Mononuclear cell (primary cell): Measurements from ENCODE around the gene RNF146. TPM values are rescaled to one million over a fixed set of nuclear protein-coding genes. Genes with fewer than 3 reads are reported as not detected.
"Not testable (repeated sequence)": the region's sequence is repeated elsewhere in the genome, so short reads cannot be mapped to it uniquely, and the experiment has no call there.

Experiments used
- H3K27me3 ChIP-seq: 2 replicates; pipeline ENCODE4 v1.6.0; 2011; ENCODE audit warnings: low read length, control low read depth; ENCODE audit not compliant: insufficient read depth
- H3K4me1 ChIP-seq: 2 replicates; pipeline ENCODE4 v1.5.1; 2011; ENCODE audit warnings: mild to moderate bottlenecking, low read length, control low read depth; ENCODE audit not compliant: insufficient read depth
- H3K4me3 ChIP-seq: 2 replicates; pipeline ENCODE4 v1.5.1; 2011; ENCODE audit warnings: mild to moderate bottlenecking, low read length, moderate library complexity
- H3K9me3 ChIP-seq: 2 replicates; pipeline ENCODE4 v1.5.1; 2011; ENCODE audit warnings: low read depth, mild to moderate bottlenecking, control low read depth, low read length
- total RNA-seq: library from RNA; depleted of rRNA; stranded (reverse); fragments of >200 nt; gene quantifications from one replicate; pipeline ENCODE4 v1.2.3, GENCODE V29; 2012

The RNF146 gene
- total RNA-seq, result 21.3 TPM

GRCh38 chr6:127266178-127266891 lies at the start of gene RNF146:
TSS of gene RNF146 (plus strand) at chr6:127266864. CDS start at chr6:127280339, 13,475 bp downstream.
- H3K4me3 ChIP-seq, result peak within 1 kb of the TSS; percentile 84
- no peaks in the 10 kb centered on the region for H3K9me3 ChIP-seq
- H3K4me1 ChIP-seq, result peaks cover 24% of the 10 kb centered on the region
- no peaks in the 10 kb centered on the region for H3K27me3 ChIP-seq

- no peaks in the 10 kb centered on the region for H3K9me3 ChIP-seq
- H3K4me3 ChIP-seq, result no peak overlapping the region
- H3K27me3 ChIP-seq, result peaks cover 4% of the 10 kb centered on the region
- H3K4me1 ChIP-seq, result no peaks in the 10 kb centered on the region
Measured at GRCh38 chr6:127219869-127220268, 46.8 kb upstream of the RNF146 start.

DNA sequence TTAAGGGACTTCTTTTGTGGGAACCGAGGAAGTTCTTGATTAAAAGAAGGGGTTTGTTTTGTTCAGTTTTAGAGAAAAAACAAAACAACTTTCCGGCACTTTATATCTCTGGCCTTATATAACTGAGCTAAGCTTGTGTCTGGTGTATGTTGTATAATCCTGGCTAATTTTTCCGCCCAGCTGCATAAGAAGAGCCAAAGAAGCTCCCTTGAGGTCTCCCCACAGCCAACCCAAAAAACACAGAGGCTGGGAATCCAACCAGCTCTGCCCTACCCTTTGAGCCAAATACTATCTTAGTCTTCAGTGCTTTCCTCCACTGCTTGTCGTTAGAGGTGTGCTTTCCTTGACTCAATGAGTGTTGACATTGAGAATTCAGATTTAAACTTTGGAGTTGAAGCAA lies 45.5 kb upstream of the RNF146 start:
- H3K9me3 ChIP-seq, result no peaks in the 10 kb centered on the region

DNA sequence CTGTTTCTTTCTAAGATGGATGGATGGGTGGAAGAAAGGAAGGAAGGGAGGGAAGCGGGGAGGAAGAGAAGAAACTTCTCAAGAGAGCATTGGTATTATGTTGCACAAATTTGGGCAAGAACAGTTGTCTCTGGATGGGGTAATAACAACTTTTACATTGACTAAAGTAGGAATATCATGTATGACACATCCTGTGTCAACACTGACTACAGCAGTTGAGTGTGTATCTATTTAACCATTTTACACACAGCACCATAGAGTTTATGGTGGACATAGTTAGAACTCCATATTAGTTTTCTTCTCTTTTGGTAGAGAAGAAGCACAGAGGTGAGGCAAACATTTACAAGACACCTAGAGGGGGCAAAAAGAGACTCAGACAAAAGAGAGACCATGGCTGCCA lies 44.2 kb upstream of the RNF146 start:
- H3K4me3 ChIP-seq, result no peak overlapping the region
- no peaks in the 10 kb centered on the region for H3K4me1 ChIP-seq
- H3K9me3 ChIP-seq, result no peaks in the 10 kb centered on the region
- peaks cover 4% of the 10 kb centered on the region for H3K27me3 ChIP-seq

More for the DNA sequence above, 45.5 kb upstream of the RNF146 start:
- Histone ChIP-seq H3K4me1 (no peaks in the 10 kb centered on the region), H3K4me3 (no peak overlapping the region), H3K27me3 (peaks cover 4% of the 10 kb centered on the region)

DNA sequence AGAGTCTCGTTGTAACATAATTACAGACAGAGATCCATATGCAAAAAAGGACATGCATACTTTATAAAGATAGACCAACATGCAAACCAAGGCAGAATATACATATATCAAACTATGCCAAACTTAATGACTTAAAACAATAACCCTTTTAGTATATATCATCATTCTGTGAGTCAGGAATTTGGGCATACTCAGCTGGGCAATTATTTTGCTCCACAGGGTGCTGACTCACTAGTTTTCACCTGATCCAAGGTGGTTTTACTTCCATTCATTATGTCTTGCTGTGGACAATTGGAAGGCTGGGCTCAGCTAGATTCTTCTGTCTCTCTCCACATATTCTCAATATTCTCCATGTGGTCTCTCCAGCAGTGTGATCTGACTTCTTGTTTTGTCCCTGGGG lies 41.2 kb upstream of the RNF146 start:
- no peaks in the 10 kb centered on the region for H3K9me3 ChIP-seq

DNA sequence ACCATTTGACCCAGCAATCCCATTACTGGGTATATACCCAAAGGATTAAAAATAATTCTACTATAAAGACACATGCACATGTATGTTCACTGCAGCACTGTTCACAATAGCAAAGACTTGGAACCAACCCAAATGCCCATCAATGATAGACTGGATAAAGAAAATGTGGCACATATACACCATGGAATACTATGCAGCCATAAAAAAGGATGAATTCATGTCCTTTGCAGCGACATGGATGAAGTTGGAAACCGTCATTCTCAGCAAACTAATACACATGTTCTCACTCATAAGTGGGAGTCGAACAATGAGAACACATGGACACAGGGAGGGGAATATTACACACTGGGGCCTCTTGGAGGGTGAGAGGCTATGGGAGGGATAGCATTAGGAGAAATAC lies 32.8 kb upstream of the RNF146 start:
- not testable (repeated sequence) for H3K27me3 ChIP-seq, H3K9me3 ChIP-seq, H3K4me3 ChIP-seq, H3K4me1 ChIP-seq

More for the DNA sequence above, 41.2 kb upstream of the RNF146 start:
- no peak overlapping the region for H3K4me3 ChIP-seq
- H3K4me1 ChIP-seq, result no peaks in the 10 kb centered on the region
- H3K27me3 ChIP-seq, result peaks cover 4% of the 10 kb centered on the region

GRCh38 chr6:127243501-127243900 lies 23.2 kb upstream of the RNF146 start:
- no peaks in the 10 kb centered on the region for H3K4me1 ChIP-seq
- no peaks in the 10 kb centered on the region for H3K9me3 ChIP-seq
- H3K4me3 ChIP-seq, result no peak overlapping the region
- H3K27me3 ChIP-seq, result peaks cover 3% of the 10 kb centered on the region

DNA sequence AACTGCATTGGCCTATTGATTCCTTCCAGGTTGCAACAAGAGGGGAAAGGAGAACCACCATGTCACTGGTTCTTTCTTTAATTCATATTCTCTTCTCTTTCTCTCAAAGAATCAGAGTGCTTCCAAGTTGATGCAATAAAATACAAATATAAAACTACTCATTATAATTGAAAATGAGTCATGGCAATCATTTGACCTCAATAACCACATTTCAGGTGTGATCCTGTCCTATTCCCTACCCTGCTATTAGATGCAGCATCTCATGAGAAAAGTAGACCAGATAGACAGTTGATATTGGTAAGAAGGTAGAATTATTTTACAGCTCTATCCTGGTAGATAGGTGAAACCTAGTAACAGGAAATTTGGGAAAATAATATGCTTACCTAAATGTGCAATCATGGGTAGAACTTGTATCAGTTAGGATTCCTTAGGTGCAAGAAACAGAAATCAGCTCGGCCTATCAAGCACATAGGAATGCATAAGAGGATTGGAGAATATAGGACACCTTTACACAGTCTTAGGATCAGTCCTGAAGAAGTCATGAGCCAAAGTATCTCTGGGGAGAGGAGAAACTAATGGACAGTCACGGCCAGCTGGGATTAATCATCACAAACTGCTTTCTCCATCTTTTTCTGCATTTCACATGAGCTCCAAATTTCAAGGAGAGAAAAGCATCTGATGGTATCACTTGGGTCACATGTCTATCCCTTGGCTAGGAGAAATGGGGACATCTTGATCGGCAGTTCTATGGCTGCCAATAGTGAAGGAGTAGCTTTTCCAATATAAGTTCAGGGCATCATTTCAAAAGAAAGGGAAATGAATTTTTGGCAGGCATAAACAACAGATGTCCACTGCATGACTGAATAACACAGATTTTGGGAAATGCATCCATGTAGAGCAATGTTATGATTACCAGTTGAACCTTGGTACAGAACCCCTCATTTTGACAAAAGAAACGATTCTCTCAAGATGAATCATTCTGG lies 19.3 kb upstream of the RNF146 start:
- no peaks in the 10 kb centered on the region for H3K9me3 ChIP-seq
- H3K27me3 ChIP-seq, result peaks cover 4% of the 10 kb centered on the region
- no peak overlapping the region for H3K4me3 ChIP-seq
- H3K4me1 ChIP-seq, result no peaks in the 10 kb centered on the region

DNA sequence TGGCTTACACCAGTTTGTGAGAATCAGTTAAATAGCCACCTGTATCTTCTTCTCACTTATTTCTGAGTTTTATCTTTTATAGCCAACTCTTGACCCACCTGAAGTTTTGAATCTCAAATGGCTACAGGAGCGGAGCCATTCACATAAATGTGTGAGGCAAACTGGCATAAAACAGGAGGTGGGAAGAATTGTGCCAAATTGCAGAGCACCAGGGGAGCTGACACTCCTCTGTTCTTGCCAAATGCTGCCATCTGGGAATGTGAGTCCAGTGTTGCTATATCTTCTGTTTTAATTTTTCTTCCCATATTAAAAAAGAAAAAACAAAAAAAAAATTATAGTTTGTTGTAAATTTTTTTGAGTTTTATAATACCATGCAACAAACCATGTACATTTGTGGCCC lies 17.0 kb upstream of the RNF146 start:
- no peak overlapping the region for H3K4me3 ChIP-seq
- H3K9me3 ChIP-seq, result no peaks in the 10 kb centered on the region
- peaks cover 4% of the 10 kb centered on the region for H3K27me3 ChIP-seq
- no peaks in the 10 kb centered on the region for H3K4me1 ChIP-seq

DNA sequence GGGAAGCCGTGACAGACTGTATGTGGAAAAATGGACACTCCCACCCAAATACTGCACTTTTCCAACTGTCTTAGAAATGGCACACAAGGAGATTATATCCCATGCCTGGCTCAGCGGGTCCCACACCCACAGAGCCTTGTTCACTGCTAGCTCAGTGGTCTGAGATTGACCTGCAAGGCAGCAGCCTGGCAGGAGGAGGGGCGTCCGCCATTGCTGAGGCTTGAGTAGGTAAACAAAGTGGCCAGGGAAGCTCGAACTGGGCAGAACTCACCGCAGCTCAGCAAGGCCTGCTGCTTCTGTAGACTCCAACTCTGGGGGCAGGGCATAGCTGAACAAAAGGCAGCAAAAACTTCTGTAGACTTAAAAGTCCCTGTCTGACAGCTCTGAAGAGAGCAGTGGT lies 11.4 kb upstream of the RNF146 start:
- H3K4me1 ChIP-seq, result no peaks in the 10 kb centered on the region
- no peaks in the 10 kb centered on the region for H3K9me3 ChIP-seq

DNA sequence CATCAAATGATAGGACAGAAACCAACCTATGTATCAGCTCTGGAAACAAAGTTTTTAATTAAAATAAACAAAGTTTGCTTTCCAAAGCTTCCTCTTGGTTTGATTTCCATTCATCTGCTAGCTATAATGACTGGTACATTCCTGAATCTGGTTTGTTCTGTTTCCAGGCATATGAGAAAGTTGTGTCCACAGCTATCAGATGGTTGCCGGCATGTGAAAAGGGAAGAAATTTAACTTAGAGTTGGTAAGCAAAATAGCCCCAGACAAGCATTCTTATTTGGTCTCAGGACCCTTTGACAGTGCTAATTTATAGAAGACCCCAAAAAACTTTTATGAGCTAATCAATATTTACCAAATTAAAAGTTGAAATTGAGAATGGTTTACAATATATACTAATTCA lies 3.8 kb upstream of the RNF146 start:
- H3K4me1 ChIP-seq, result peaks cover 8% of the 10 kb centered on the region
- H3K4me3 ChIP-seq, result no peak overlapping the region
- H3K9me3 ChIP-seq, result no peaks in the 10 kb centered on the region
- no peaks in the 10 kb centered on the region for H3K27me3 ChIP-seq

More for the DNA sequence above, 11.4 kb upstream of the RNF146 start:
- H3K4me3 ChIP-seq, result no peak overlapping the region
- H3K27me3 ChIP-seq, result no peaks in the 10 kb centered on the region

DNA sequence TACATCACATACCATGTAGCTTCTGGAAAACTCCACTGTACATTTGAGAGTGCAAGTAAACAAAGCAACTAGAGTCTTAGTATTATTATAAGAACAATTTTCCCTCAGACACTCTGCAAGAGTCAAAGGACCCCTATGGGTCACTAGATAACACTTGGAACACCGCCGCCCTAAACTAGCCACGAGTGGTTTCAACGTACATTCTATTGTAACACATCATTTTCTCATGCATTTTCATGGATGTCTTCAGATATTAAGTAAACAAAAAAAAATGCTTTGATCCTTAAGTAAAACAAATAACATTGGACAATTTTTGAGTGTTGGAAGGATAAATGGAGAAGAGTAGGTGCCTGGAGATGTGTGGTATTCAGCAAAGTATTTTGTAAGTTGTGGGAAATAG lies 3.2 kb upstream of the RNF146 start:
- Histone ChIP-seq H3K9me3 (no peaks in the 10 kb centered on the region), H3K4me3 (no peak overlapping the region), H3K4me1 (peaks cover 14% of the 10 kb centered on the region), H3K27me3 (no peaks in the 10 kb centered on the region)

- no peaks in the 10 kb centered on the region for H3K27me3 ChIP-seq
- no peaks in the 10 kb centered on the region for H3K9me3 ChIP-seq
- H3K4me1 ChIP-seq, result peaks cover 25% of the 10 kb centered on the region
- peak overlapping the region; percentile 84 for H3K4me3 ChIP-seq
Measured at GRCh38 chr6:127266892-127267645, 405 bp downstream of the RNF146 start.

DNA sequence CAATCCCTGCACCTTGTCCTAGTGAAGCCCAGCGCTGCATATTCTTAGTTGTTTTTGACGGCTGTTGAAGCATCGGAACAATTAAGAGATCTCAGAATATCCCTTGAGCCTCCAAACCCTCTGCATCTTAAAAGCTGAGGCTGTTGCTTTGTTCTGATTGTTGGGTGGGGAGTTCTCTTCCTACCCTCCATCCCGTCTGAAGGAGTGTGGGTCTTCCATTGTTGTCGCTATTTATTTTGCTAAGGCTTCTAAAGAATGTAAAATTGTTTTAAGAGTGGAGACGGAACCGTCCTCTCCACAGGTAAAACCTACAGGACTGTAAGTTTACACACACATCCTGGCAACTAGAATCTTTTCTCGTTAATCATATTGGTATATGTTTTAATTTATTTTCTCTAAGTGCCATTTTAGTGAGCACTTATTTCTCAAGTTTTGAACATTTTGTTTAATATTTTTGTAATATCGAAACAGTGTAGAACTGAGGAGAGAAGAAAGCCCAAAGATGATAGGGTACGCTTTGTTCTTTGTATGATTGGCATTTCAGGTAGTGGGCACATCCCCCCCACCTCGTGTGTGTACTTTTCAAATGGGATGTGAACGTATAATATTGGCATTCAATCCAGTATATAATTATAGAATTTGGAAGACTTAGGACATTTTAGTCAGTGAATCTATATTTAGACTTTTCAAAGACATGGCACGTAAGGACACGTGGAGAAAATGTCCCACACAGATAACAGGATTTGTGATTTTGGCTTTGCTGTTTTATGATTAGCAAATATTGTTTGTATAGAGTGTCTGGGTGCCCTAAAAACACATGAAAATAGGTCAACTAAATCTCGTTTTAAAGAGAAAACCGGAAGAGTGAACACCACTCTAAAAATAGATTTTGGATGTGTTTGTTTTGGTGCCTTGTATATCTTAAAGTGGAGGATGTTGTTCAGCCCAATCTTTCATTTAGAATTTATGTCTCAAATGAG lies 1.3 kb downstream of the RNF146 start:
- peak overlapping the region; percentile 84 for H3K4me3 ChIP-seq
- H3K4me1 ChIP-seq, result peaks cover 34% of the 10 kb centered on the region
- no peaks in the 10 kb centered on the region for H3K27me3 ChIP-seq
- no peaks in the 10 kb centered on the region for H3K9me3 ChIP-seq
